Liver (tissue), 9 donors: ENCODE results near the gene FBXO2. TPM values are rescaled to one million over a fixed set of nuclear protein-coding genes. Genes with fewer than 3 reads are reported as not detected.
A peak's percentile ranks its signal among the peaks of the same experiment; 100 is the strongest.

Source experiments
- DNase-seq: peaks from one replicate; pipeline ENCODE4 v3.0.0-alpha.2; 2017; ENCODE audit warnings: low spot score
- H3K27ac ChIP-seq, 2 donors: one replicate each; pipeline ENCODE4 v1.7.0; 2013; ENCODE audit warnings: inconsistent platforms in 2 of 2, low read length in 2 of 2, control low read depth in 1 of 2, low read depth in 1 of 2, mild to moderate bottlenecking in 1 of 2
- H3K27me3 ChIP-seq, 4 donors: one replicate each; pipeline versions ENCODE4 v1.6.1 to v1.7.0; 2013; ENCODE audit warnings: low read length in 3 of 4, inconsistent platforms in 1 of 4, mild to moderate bottlenecking in 1 of 4, moderate library complexity in 1 of 4; ENCODE audit not compliant: control insufficient read depth in 4 of 4, insufficient read depth in 4 of 4
- H3K36me3 ChIP-seq, 4 donors: one replicate each; pipeline versions ENCODE4 v1.6.1 to v1.7.0; 2013; ENCODE audit warnings: low read length in 3 of 4, mild to moderate bottlenecking in 3 of 4, low read depth in 1 of 4, moderate library complexity in 1 of 4; ENCODE audit not compliant: control insufficient read depth in 4 of 4, insufficient read depth in 3 of 4
- H3K4me1 ChIP-seq, 4 donors: one replicate each; pipeline versions ENCODE4 v1.6.1 to v1.7.0; 2013; ENCODE audit warnings: low read length in 3 of 4, mild to moderate bottlenecking in 3 of 4, moderate library complexity in 1 of 4; ENCODE audit not compliant: control insufficient read depth in 4 of 4, insufficient read depth in 4 of 4
- H3K4me3 ChIP-seq, 3 donors: one replicate each; pipeline versions ENCODE4 v1.6.1 to v1.7.0; 2013; ENCODE audit warnings: low read length in 3 of 3, control low read depth in 1 of 3, low read depth in 1 of 3, mild to moderate bottlenecking in 1 of 3
- H3K9ac ChIP-seq, 2 donors: one replicate each; pipeline ENCODE4 v1.7.0; 2013; ENCODE audit warnings: low read length in 2 of 2, mild to moderate bottlenecking in 2 of 2, moderate library complexity in 2 of 2, control low read depth in 1 of 2, low read depth in 1 of 2
- H3K9me3 ChIP-seq, 4 donors: one replicate each; pipeline versions ENCODE4 v1.6.1 to v1.7.0; 2013; ENCODE audit warnings: low read length in 3 of 4; ENCODE audit not compliant: control insufficient read depth in 4 of 4
- ATF3 ChIP-seq: IDR thresholded peaks from 2 replicates; pipeline ENCODE4 v1.6.1; 2016; ENCODE audit warnings: antibody characterized with exemption
- CTCF ChIP-seq: fragments of 150-350 bp; IDR thresholded peaks from 2 replicates; pipeline ENCODE4 v1.5.1; 2017; ENCODE audit warnings: improper control_type of control experiment, low read depth, low read length; ENCODE audit not compliant: missing input control
- EGR1 ChIP-seq, 2 donors: IDR thresholded peaks; 2 replicates each; pipeline ENCODE4 v1.6.1; 2016 to 2018; ENCODE audit warnings: antibody characterized with exemption in 2 of 2, low read depth in 2 of 2
- FOXA1 ChIP-seq: IDR thresholded peaks from 2 replicates; pipeline ENCODE4 v1.6.1; 2016; ENCODE audit warnings: antibody characterized with exemption
- FOXA2 ChIP-seq: IDR thresholded peaks from 2 replicates; pipeline ENCODE4 v1.6.1; 2016; ENCODE audit warnings: antibody characterized with exemption
- GABPA ChIP-seq, 2 donors: IDR thresholded peaks in 1 of 2; conservative IDR thresholded peaks in 1 of 2; 2 replicates each; pipeline ENCODE4 v1.6.1; 2016; ENCODE audit warnings: antibody characterized with exemption in 2 of 2, mild to moderate bottlenecking in 1 of 2, moderate library complexity in 1 of 2
- HNF4A ChIP-seq, 2 donors: conservative IDR thresholded peaks; 2 replicates each; pipeline ENCODE4 v1.6.1; 2016; ENCODE audit warnings: antibody characterized with exemption in 2 of 2, mild to moderate bottlenecking in 2 of 2
- HNF4G ChIP-seq: IDR thresholded peaks from 2 replicates; pipeline ENCODE4 v1.6.1; 2016; ENCODE audit warnings: antibody characterized with exemption
- JUND ChIP-seq, 2 donors: IDR thresholded peaks; 2 replicates each; pipeline ENCODE4 v1.6.1; 2016; ENCODE audit warnings: antibody characterized with exemption in 2 of 2
- MAX ChIP-seq: IDR thresholded peaks from 2 replicates; pipeline ENCODE4 v1.6.1; 2016; ENCODE audit warnings: antibody characterized with exemption
- NR2F2 ChIP-seq: IDR thresholded peaks from 2 replicates; pipeline ENCODE4 v1.6.1; 2016; ENCODE audit warnings: antibody characterized with exemption
- RAD21 ChIP-seq, 2 donors: IDR thresholded peaks; 2 replicates each; pipeline ENCODE4 v1.6.1; 2016; ENCODE audit warnings: antibody characterized with exemption in 2 of 2, mild to moderate bottlenecking in 2 of 2
- REST ChIP-seq: IDR thresholded peaks from 2 replicates; pipeline ENCODE4 v1.6.1; 2016; ENCODE audit warnings: antibody characterized with exemption, mild to moderate bottlenecking
- RXRA ChIP-seq, 2 donors: IDR thresholded peaks; 2 replicates each; pipeline ENCODE4 v1.6.1; 2017 to 2018; ENCODE audit warnings: antibody characterized with exemption in 2 of 2, mild to moderate bottlenecking in 1 of 2
- SP1 ChIP-seq: IDR thresholded peaks from 2 replicates; pipeline ENCODE4 v1.6.1; 2018; ENCODE audit warnings: antibody characterized with exemption, mild to moderate bottlenecking
- TAF1 ChIP-seq: conservative IDR thresholded peaks from 2 replicates; pipeline ENCODE4 v1.6.1; 2016; ENCODE audit warnings: antibody characterized with exemption, mild to moderate bottlenecking
- YY1 ChIP-seq: IDR thresholded peaks from 2 replicates; pipeline ENCODE4 v1.6.1; 2016; ENCODE audit warnings: antibody characterized with exemption, mild to moderate bottlenecking
- ZBTB33 ChIP-seq: IDR thresholded peaks from 2 replicates; pipeline ENCODE4 v1.6.1; 2016; ENCODE audit warnings: antibody characterized with exemption
- WGBS: extraction: QIAGEN DNeasy Blood & Tissue Kit; methylation state at CpG from one replicate; pipeline ENCODE4 v1.1.7; 2013; 5-methylcytosine and 5-hydroxymethylcytosine counted together
- polyA plus RNA-seq, 2 donors: library from polyadenylated mRNA; stranded (reverse) in 1 of 2; unstranded in 1 of 2; fragments of 200-250 nt in 1 of 2; fragments of >200 nt in 1 of 2; fragmentation: Nextera tagmentation in 1 of 2; extraction: Ambion mirVana in 1 of 2; gene quantifications; one replicate each; pipeline versions ENCODE4 v1.2.1 to v1.2.3, GENCODE V29; 2013 to 2015
- total RNA-seq, 2 donors: library from RNA; depleted of rRNA; stranded (reverse); fragments of >200 nt; gene quantifications; one replicate each; pipeline ENCODE4 v1.2.3, GENCODE V29; 2014
- donor health status: healthy.
- donor health status: healthy.
- donor health status: healthy.
- donor health status: healthy.
- donor health status: healthy.

Gene FBXO2
- total and polyA plus RNA-seq, 4 donors, result 1.7 to 20.9 (median 4.0) TPM

- TF ChIP-seq MAX, result no peak
- no peak for TF ChIP-seq RXRA (IDR thresholded peaks at IDR 0.05)
- no peak for TF ChIP-seq TAF1
- no peak for TF ChIP-seq JUND (IDR thresholded peaks at IDR 0.05)
- no peak for TF ChIP-seq FOXA1
- no peak for TF ChIP-seq FOXA2
- TF ChIP-seq RAD21 (IDR thresholded peaks at IDR 0.05), result no peak
- Histone ChIP-seq H3K36me3 (peaks cover 0 to 9% (median 6%) of the 10 kb centered on the region in 4 donors), H3K9me3 (no peaks in the 10 kb centered on the region), H3K9ac (no peak overlapping the region), H3K27me3 (no peaks in the 10 kb centered on the region), H3K4me1 (peaks cover 16 to 54% (median 40%) of the 10 kb centered on the region in 4 donors), H3K4me3 (no peak overlapping the region), H3K27ac (no peak overlapping the region)
- 82% methylated on average over 14 of the region's 14 CpGs for WGBS
- DNase-seq, result no peak
Measured at GRCh38 chr1:11673089-11673769, 19.0 kb upstream of the FBXO2 start.

GRCh38 chr1:11671544-11672286 is 17.5 kb upstream of the FBXO2 start:
- H3K36me3 ChIP-seq, result peaks cover 0 to 9% (median 6%) of the 10 kb centered on the region in 4 donors
- no peaks in the 10 kb centered on the region for H3K27me3 ChIP-seq
- TF ChIP-seq ATF3, result peak; percentile 31
- TF ChIP-seq FOXA2, result peak; percentile 68
- TF ChIP-seq HNF4A (conservative IDR thresholded peaks at IDR 0.05), result peak; percentile 100
- peak; percentile 91 for TF ChIP-seq REST
- peak; percentile 87 for TF ChIP-seq ZBTB33
- peak; percentile 95 to 99 for TF ChIP-seq RXRA (IDR thresholded peaks at IDR 0.05)
- TF ChIP-seq MAX, result peak; percentile 90
- peak in 1 of 2 donors; percentile 39 for TF ChIP-seq GABPA (IDR thresholded peaks at IDR 0.05 in 1 of 2, conservative IDR thresholded peaks at IDR 0.05 in 1 of 2)
- TF ChIP-seq EGR1 (IDR thresholded peaks at IDR 0.05; ENCODE audit: low read depth in 2 of 2), result peak in 1 of 2 donors; percentile 77
- peak; percentile 52 to 57 for TF ChIP-seq RAD21 (IDR thresholded peaks at IDR 0.05)
- TF ChIP-seq CTCF, result no peak
- no peak for TF ChIP-seq TAF1
- TF ChIP-seq FOXA1, result peak; percentile 92
- TF ChIP-seq JUND (IDR thresholded peaks at IDR 0.05), result peak; percentile 75 to 93
- TF ChIP-seq YY1, result peak; percentile 86
- peak; percentile 85 for TF ChIP-seq NR2F2
- peak; percentile 99 for TF ChIP-seq HNF4G
- TF ChIP-seq SP1, result peak; percentile 98
- H3K9me3 ChIP-seq, result no peaks in the 10 kb centered on the region
- WGBS, result 64% methylated on average over 14 of the region's 14 CpGs
- H3K4me3 ChIP-seq, result no peak overlapping the region
- H3K4me1 ChIP-seq, result peaks cover 15 to 56% (median 45%) of the 10 kb centered on the region in 4 donors
- DNase-seq, result no peak
- peak overlapping the region; percentile 77 to 81 for H3K27ac ChIP-seq
- no peak overlapping the region for H3K9ac ChIP-seq
